A172 (cell line): ENCODE measurements around the gene TLR8. TPM values are rescaled to one million over a fixed set of nuclear protein-coding genes. Genes with fewer than 3 reads are reported as not detected.
"Not testable (repeated sequence)": the region's sequence is repeated elsewhere in the genome, so short reads cannot be mapped to it uniquely, and the experiment has no call there.

Source experiments
- DNase-seq: peaks from one replicate; pipeline ENCODE4 v3.0.0-alpha.2; 2015; ENCODE audit warnings: low spot score
- total RNA-seq: library from RNA; depleted of rRNA; stranded (reverse); fragments of >200 nt; shearing (Covaris generic); gene quantifications from 2 replicates; pipeline ENCODE4 v1.2.3, GENCODE V29; 2014

TLR8 gene
- total RNA-seq, 1 experiment from 2014 or later, result not detected

DNA sequence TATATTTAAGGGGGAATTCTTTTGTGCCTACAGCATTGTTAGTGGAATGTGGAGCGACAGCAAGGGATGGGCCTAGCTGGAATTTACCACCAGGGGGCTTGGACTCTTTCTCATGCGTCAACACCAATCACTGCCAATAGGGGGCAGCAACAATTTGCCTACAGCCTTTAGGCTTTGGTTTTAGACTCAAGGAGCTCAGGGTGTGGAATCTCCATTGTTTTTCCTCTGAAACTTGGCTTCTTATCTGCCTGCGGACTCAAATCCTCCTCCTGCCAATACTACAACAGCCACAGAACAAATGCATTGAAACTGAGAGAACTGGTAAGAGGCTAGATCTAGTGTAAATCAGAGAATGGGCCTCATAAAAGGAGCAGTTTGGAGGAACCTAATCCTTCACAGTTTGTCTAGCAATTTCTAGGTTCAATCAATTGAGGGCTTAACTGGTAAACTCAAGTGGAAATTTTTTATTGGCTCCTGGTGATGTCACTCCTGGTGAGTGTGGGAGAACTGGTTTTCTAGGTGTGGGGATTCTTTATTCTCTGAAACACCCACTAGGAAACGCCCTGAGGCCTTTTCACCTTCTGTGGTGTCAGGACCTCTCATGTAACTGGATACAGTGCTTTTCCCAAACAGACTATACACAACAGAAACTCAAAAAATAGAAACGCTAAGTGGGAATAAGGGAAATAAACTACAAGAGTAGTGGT, 40.6 kb downstream of the TLR8 start:
- peak; percentile 89 for DNase-seq

DNA sequence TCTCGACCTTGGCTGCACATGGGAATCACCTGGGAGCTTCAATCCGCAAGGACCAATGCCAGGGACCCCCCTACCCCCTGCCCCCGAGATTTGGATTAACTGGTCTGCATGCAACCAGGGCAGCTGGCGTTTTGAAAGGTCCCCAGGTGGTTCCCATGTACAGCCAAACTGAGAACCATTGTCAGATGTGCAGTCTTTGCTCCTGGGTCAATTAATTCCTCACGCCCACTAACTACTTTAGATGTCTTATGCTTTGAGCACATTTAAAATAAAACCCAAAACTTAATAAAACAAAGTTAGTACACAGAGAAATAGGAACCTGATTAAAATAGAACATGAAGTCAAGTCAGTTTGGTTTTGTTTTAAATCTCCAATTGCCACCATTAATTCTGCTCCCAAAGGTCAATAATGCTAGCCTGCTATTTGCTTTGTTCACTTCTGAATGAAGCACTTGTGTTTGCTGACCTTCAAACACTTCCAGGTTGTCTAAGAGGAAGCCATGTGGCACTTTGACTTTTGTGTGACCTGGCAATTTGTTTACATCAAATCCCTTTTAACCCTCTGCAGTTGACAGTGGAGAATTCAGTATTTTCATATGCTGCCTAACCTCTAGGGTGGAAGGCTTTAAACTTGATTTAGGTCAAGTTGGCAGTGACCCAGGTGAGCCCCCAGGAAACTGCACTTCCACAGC, 41.3 kb downstream of the TLR8 start:
- DNase-seq, result no peak

DNA sequence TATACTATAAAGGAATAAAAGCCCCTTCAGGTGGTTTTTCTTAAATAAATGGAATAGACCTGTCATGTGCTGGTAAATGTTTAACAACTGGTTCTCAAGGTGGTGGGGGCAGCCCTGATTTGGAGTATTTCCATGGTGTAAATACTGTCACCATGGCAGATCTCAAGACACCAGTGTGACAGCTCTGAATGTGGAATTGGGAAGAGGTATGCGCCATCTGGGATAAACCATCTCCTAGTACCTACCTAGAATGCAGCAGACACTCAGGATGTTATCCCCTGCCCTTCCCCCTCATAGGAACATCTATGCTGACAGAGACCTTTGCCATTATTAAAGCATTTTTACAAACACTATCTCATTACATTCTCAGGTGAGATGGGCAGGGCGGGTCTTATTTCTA, 42.1 kb downstream of the TLR8 start:
- no peak for DNase-seq

DNA sequence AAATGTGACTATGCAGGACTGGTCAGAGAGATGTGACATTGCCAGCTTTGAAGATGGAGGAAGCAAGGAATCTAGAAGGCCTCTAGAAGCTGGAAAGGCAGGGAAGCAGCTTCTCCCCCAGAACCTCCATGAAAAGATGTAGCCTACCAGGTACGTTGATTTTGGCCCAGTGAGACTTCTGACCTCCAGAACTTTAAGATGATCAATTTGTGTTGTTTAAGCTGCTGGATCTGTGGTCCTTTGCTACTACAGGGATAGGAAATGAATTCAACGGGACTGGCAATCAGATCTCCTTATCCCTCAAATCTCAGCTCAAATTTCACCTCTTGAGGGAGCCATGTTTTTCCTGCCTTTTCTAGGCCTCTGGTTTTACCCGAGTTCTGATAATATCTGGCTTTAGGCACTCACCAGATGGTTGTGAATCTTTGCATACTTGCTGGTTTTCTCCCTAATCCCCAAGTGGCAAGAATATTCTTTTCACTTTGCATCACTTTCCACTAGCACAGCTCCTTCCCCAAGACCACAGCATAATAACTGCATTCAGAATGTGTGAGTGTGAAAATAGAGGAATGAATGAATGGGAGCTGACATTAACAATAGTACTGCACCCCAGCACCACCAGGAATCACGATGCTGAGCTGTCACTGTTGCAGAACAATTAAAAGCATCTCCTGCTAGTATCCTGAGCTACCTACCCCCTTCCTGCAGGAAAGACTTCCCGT, 42.9 kb downstream of the TLR8 start:
- no peak for DNase-seq

DNA sequence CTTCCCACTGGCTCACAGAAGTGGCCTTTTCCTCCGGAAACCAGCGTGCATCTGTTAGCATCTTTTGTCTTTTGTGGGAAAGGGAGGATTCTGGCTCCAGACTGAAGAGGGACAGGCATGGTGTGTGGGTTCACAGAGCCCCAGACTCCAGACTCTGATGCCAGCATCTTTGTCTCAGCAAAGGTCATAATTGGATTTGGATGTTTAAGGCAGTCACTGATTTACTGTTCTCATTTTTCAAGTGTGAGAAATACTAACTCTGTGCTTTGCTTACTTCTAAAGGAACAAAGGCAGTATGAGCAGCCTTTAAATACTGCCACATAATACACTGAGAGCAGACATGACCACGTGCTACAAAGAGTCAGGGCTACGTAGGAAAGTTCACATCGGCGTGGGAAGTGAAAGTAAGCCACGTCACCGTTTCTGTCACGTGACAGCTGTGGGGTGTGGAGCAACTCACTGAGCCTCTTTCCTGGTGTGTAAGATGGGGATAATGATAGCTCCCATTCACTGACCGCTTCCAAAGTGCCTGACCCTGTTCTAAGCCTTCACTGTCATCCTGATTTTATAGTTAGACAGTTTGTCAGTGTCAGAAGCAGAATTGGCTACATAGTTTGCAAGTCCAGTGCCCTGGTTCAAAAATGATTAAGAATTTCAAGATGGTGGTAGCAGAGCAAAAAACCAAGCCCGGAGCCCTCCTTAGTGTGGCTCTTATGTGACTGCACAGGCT, 43.7 kb downstream of the TLR8 start:
- peak; percentile 86 for DNase-seq

DNA sequence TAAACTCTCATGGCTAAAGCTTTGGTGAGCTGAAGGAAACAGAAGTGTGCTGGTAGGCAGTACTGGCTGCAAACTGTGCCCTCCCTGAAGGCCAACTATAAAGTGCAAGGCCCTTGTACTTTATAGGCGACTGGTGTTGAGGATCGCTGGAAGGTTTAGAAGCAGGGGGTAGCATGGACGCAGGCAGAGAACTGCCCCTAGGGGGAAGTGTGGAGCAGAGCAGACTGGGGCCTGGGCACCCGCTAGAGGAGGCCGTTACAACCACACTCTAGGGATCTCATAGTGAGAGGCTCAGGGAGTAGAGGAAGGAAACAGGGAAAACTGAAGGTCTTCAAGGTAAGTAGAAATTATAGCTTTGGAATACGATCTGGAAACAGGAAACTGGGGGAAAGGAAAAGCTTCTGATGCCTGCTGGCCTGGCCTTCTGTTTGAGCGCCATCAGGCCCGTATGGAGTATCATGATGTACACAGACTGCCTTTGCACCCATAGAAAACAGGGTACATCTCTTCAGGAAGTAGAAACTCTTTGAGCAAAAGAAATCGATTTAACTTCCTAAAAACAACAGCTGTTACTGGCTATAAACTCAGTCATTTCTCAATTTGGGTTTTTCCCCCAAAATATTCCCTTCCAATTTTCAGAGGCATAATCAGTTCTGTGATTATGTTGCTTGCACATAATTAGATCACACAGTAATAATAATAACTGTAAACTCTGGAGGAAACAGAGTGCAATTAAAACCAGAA, 44.6 kb downstream of the TLR8 start:
- DNase-seq, result peak; percentile 89

DNA sequence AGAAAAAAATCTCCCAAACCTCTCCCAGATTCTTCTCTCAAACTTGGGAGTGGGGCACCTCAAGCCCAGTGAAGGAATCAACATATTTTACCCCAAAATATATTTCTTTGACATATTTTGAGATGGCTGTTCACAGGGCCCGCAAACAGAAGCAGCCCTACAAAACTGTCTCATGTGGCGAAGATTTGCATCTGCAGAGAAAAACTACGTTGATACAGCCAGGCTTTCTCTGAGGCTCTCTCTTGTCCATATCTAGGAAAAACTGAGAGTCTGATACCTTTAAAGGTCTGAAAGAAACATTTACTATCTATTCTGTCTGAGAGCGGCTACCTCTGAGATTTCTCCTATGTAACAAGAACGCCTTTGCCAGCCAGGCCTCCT, 45.2 kb downstream of the TLR8 start:
- no peak for DNase-seq

DNA sequence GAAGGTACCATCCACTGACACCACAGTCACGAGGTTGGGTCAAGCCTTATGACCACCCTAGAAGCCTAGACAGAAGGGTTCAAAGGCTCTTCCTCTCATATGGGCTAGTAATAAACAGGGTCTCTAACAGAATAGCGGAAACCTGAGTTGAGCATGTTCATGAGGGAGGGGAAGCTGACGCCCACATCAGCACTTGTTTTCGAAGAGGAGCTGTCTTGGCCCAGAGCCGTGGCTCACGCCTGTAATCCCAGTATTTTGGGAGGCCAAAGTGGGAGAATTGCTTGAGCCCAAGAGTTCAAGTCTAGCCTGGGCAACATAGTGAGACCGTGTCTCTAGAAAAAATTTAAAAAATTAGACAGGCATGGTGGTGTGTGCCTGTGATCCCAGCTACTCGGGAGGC, 47.0 kb downstream of the TLR8 start:
- DNase-seq, result no peak

DNA sequence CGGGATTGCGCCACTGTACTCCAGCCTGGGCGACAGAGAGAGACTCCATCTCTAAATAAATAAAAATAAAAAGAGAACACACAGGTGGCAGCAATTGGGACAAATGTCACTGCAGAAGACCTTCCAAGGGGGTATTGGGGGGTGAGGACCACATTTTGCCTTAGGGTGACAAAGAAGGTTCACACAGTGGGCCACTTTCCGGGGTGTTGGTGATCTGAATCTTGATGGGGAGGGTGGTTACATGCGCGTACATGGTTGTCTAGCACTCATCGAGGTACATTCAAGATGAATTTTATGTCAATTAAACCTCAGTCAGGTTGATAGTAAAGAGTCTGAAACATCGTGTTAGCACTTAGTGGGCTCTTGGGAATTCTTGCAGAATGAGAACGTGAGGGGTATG, 48.0 kb downstream of the TLR8 start:
- DNase-seq, result no peak

DNA sequence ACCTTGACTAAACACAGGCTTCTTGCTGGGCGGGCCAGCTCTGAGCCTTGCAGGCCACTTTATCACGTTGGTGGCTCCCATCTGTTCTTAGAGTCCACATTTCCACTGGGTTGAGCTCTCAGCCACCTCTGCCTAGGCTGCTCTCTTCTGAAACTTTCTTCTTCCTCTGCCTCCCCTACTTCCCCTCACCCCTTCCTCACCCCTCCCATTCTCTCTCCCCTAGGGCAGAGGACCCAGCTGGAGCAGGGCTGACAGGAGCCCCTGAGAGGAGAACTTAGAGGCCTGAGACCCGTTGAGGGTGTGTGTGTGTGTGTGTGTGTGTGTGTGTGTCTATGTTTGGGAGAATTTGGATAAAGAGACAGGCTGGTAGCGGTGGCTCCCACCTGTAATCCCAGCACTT, 48.6 kb downstream of the TLR8 start:
- DNase-seq, result no peak

DNA sequence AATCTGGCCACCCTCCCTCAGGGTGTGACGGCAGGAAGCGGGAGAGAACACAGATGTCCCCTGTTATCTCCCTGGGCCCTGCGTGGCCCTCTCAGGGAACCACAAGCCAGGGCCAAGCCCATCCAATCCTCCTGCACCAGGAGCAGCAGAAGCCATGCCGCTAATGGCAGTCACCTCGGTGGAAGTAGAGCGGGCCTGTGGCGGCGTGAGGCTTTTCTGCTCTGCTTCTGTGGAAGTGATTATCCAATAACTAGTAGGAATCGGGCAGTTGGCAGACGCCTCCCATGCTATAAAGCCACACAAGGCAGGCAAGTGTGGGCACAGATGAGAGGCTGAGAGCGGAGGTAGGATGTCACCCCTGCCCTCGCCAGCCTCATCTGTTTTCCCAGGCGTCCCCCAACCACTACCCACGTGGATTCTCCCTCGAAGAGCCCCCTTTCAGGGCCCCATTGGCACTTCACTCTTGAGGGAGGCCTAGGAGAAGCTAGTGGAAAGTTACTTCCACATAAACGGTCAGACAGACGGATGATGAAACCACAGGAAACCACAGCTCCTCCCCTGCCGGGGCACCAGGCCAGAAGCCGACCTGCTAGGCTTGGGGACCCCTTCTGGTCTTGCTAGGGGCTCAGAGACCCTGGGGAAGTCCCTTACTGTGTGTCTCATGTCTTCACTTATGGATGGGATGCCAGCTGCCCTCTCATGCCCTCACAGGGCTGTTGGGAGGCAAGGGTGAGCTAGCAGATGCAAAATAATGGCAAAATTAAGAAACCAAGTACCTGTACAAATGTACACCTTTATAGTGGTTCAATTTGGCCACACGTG, 49.7 kb downstream of the TLR8 start:
- DNase-seq, result peak; percentile 79

DNA sequence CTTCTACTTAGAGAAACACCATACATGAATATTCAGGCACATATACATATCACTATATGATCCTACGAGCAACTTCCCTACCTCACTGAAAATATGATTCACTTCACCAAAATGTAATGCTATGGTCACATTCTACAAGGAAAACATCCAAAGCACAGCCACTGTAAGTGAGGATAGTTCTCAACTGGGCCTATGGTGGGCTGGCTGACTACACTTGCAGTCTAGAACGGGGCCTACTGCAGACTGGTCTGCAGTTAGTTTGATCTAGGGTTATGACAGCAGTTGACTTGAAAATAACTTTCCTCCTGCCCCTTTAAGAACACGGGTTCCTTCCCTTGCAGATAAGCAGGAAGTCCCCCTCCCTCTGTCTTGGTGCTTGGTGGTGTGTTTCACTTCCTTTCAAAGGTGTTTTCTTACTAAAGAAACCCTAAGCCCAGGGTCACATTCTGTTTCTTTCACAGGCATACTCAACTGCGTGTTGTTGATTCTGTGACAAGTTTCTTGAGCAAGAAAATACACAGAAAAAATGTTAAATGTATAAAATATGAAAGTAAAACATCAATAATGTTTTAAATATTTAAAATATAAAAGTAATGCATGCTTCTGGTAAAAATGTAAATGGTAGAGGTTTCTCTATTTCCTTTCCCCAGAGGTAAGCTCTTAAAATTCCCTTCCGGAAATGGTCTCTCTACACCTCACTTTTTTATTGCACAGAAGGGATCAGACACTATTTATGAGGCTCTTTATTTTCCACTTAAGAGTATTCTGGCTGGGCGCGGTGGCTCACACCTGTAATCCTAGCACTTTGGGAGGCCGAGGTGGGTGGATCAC, 50.5 kb downstream of the TLR8 start:
- DNase-seq, result peak; percentile 79

DNA sequence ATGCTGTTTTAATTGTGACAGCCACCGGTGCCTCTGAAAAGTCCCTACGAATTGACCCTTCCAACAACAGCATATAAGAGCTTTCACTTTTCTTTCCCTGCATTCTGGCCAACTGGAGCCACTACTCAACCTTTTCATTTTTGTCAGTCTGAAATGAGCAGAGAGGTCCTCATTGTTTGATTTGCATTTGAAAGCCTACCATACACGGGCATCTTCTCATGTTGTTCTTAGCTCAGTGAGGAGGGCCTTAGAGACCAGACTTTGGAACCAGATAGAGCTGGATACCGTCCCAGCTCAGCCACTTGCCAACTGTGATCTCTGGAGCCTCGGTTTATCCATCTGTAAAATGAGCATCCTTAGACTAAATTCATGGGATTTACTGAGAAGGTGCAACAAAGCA, 51.6 kb downstream of the TLR8 start:
- DNase-seq, result no peak

DNA sequence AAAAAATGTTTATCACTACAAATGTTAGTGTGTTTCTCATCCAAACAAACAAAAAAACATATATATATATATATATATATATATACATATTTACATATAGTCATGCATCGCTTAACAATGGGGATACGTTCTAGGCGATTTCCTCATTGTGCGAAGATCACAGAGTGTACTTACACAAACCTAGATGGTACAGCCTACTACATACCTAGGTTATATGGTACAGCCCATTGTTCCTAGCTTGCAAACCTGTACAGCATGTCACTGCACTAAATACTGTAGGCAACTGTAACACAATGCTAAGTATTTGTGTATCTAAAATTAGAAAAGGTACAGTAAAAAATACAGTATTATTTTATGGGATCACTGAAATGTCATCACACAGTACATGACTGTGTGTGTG, 52.0 kb downstream of the TLR8 start:
- no peak for DNase-seq

DNA sequence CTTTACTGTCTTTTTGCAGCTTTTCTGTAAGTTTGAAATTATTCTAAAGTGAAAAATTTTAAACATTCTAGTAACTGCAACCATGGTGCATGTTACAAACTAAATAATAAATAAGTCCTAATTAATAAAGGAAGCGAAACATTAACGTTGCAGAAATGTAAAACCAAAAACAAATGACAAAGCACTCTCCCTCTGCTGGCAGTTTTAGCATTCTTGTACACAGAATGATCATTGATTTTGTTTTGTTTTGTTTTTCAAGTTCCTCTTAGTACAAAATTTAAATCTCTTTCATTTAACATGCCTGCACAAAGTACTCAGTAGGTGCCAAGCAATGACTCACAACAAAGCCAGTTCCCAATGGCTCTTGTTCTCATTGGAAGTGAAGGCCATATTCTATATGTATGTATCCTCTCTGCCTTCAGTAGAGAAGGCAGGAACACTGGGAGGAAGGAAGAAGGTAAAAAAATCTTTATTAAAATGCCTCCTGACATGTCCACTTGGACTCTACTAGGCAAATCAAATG, 54.8 kb downstream of the TLR8 start:
- DNase-seq, result no peak

DNA sequence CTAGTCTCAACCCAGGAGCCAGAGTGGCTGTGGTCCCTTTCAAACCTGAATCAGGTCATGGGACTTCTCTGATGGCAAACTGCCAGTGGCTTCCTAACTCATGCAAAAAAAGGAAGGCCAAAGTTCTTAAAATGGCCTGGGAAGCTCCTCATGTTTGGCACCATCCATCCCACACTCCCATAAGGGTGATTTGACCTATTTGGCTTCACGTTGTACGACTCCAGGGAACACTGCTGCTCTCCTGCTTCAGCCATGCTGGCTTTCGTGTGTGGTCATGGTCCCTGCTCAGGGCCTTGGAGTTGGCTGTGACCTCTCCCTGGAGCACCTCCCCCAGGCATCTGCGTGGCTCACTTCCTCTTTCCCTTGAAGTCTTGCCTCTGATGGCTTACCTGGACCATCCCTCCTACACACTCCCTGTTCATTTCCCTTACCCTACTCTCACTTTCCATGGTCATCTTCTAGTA, 55.7 kb downstream of the TLR8 start:
- DNase-seq, result no peak

DNA sequence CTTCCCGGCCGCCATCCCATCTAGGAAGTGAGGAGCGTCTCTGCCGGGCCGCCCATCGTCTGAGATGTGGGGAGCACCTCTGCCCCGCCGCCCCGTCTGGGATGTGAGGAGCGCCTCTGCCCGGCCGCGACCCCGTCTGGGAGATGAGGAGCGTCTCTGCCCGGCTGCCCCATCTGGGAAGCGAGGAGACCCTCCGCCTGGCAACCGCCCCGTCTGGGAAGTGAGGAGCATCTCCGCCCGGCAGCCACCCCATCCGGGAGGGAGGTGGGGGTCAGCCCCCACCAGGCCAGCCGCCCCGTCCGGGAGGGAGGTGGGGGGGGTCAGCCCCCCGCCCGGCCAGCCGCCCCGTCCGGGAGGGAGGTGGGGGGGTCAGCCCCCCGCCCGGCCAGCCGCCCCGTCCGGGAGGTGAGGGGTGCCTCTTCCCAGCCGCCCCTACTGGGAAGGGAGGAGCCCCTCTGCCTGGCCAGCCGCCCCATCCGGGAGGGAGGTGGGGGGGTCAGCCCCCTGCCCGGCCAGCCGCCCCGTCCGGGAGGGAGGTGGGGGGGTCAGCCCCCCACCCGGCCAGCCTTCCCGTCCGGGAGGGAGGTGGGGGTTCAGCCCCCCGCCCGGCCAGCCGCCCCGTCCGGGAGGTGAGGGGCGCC, 56.9 kb downstream of the TLR8 start:
- DNase-seq, result not testable (repeated sequence)

DNA sequence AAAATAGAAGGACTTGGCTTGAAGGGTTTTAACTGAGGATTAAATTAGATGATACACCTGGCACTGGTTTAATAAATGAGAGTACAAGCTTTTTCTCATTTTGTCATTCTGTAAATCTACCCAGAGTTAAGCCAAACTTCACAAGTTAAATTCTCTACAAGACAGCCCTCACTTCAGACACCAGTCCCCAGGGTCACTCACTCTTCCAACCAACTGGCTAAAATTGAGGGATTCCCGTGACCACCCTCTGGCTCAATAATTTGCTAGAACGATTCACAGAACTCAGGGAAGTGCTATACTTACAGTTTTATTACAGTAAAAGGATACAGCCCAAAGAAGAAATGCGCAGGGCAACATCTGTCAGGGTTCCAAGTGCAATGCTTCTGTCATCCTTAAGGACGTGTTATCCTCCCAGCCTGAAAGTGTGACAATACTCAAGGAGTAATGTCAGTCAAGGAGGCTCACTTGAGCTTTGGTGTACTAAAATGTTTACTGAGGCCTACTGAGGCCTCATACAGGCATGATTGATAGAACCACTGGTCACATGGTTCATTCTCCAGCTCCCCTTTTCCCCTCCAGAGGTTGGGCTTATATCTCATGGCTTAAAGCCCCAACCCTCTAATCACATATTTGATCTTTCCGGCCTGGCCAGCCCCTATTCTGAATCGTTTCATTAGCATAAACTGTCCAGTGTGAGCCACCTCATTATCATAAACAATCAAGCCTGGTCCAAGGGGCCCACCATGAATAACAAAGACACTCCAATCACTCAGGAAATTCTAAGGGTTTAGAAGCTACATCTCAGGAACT, 58.9 kb downstream of the TLR8 start:
- no peak for DNase-seq
